Loucy (cell line): ENCODE results near the gene KRT79.

ENCODE experiments used
- EZH2phosphoT487 ChIP-seq: fragments of 200-600 bp; IDR thresholded peaks from 2 replicates; pipeline ENCODE4 v1.6.1; 2018; ENCODE audit warnings: antibody characterized with exemption, mild to moderate bottlenecking, moderate library complexity, borderline replicate concordance
- TF ChIP-seq, protein P1 (sequence below): fragments of 200-600 bp; sonication (generic); conservative IDR thresholded peaks from 2 replicates; pipeline ENCODE4 v1.5.1; 2014; ENCODE audit warnings: mild to moderate bottlenecking, antibody characterized with exemption, low read length

DNA sequence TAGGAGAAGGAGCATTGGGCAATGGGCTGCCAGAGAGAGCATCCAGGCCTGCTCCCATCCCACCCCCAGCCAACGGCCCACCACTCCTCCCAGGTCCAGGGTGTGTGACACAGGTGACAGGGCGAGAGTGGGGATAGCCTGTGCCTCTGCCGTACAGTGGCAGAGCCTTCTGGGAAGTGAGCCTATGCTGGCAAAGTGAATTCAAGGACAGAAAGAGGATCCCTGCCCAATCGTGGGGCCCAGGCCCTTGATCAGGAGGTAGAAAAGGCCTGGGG lies 553 bp upstream of the KRT79 start:
- TF ChIP-seq, protein P1, sequence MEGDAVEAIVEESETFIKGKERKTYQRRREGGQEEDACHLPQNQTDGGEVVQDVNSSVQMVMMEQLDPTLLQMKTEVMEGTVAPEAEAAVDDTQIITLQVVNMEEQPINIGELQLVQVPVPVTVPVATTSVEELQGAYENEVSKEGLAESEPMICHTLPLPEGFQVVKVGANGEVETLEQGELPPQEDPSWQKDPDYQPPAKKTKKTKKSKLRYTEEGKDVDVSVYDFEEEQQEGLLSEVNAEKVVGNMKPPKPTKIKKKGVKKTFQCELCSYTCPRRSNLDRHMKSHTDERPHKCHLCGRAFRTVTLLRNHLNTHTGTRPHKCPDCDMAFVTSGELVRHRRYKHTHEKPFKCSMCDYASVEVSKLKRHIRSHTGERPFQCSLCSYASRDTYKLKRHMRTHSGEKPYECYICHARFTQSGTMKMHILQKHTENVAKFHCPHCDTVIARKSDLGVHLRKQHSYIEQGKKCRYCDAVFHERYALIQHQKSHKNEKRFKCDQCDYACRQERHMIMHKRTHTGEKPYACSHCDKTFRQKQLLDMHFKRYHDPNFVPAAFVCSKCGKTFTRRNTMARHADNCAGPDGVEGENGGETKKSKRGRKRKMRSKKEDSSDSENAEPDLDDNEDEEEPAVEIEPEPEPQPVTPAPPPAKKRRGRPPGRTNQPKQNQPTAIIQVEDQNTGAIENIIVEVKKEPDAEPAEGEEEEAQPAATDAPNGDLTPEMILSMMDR, result no peak
- no peak for TF ChIP-seq EZH2phosphoT487
